GM23338 (cell line): ENCODE results near the gene RBCK1. TPM values are rescaled to one million over a fixed set of nuclear protein-coding genes. Genes with fewer than 3 reads are reported as not detected.

ENCODE experiments used
- ATAC-seq: fragments of 200-7000 bp; cut with Tn5 transposase; 3 replicates; pipeline ENCODE4 v1.9.1; 2020
- DNase-seq: peaks from one replicate; pipeline ENCODE4 v3.0.0-alpha.2; 2015; ENCODE audit warnings: low spot score
- H2AFZ ChIP-seq: fragments of 200-600 bp; sonication (generic); 2 replicates; pipeline ENCODE4 v1.8.0; 2016; ENCODE audit warnings: antibody characterized with exemption, mild to moderate bottlenecking, moderate library complexity
- H3F3A ChIP-seq: fragments of 200-600 bp; sonication (generic); replicated peaks from 2 replicates; pipeline ENCODE4 v1.8.0; 2017; ENCODE audit warnings: antibody characterized with exemption, mixed run types, low read depth
- H3K27ac ChIP-seq: fragments of 200-600 bp; sonication (generic); 2 replicates; pipeline ENCODE4 v1.6.1; 2016; ENCODE audit warnings: low read depth
- H3K27me3 ChIP-seq: fragments of 200-600 bp; sonication (generic); 2 replicates; pipeline ENCODE4 v1.8.0; 2016; ENCODE audit warnings: mild to moderate bottlenecking, mixed run types, moderate library complexity; ENCODE audit not compliant: insufficient read depth
- H3K36me3 ChIP-seq: fragments of 200-600 bp; sonication (generic); 2 replicates; pipeline ENCODE4 v1.8.0; 2016; ENCODE audit warnings: mild to moderate bottlenecking; ENCODE audit not compliant: insufficient read depth
- H3K4me1 ChIP-seq: fragments of 200-600 bp; sonication (generic); 2 replicates; pipeline ENCODE4 v1.8.0; 2016; ENCODE audit warnings: mild to moderate bottlenecking, moderate library complexity; ENCODE audit not compliant: insufficient read depth
- H3K4me2 ChIP-seq: fragments of 200-600 bp; sonication (generic); 2 replicates; pipeline ENCODE4 v1.7.1; 2017; ENCODE audit warnings: mixed run types
- H3K4me3 ChIP-seq: fragments of 200-600 bp; sonication (generic); 2 replicates; pipeline ENCODE4 v1.6.1; 2016; ENCODE audit warnings: mixed run types
- H3K79me2 ChIP-seq: fragments of 200-600 bp; sonication (generic); replicated peaks from 2 replicates; pipeline ENCODE4 v1.8.0; 2017; ENCODE audit warnings: mild to moderate bottlenecking; ENCODE audit not compliant: insufficient read depth
- H3K9me2 ChIP-seq: fragments of 200-600 bp; sonication (generic); 2 replicates; pipeline ENCODE4 v1.8.0; 2017; ENCODE audit not compliant: insufficient read depth
- H4K20me1 ChIP-seq: fragments of 200-600 bp; sonication (generic); replicated peaks from 2 replicates; pipeline ENCODE4 v1.8.0; 2017; ENCODE audit warnings: mild to moderate bottlenecking; ENCODE audit not compliant: insufficient read depth
- H3K27ac Mint-ChIP-seq: 2 replicates; pipeline ENCODE4 v1.8.0; 2020; ENCODE audit warnings: inconsistent platforms, mild to moderate bottlenecking, moderate library complexity, mixed read lengths
- H3K27me3 Mint-ChIP-seq: 3 replicates; pipeline ENCODE4 v1.8.0; 2022; ENCODE audit warnings: low read depth, mild to moderate bottlenecking, moderate library complexity, mixed read lengths, inconsistent platforms; ENCODE audit not compliant: insufficient read depth, poor library complexity
- H3K36me3 Mint-ChIP-seq: 3 replicates; pipeline ENCODE4 v1.8.0; 2021; ENCODE audit warnings: low read depth, mild to moderate bottlenecking, inconsistent platforms, moderate library complexity, mixed read lengths
- H3K4me1 Mint-ChIP-seq: 3 replicates; pipeline ENCODE4 v1.8.0; 2020; ENCODE audit warnings: mild to moderate bottlenecking, inconsistent platforms, mixed read lengths
- H3K4me3 Mint-ChIP-seq: 3 replicates; pipeline ENCODE4 v1.8.0; 2021; ENCODE audit warnings: moderate library complexity, mild to moderate bottlenecking, inconsistent platforms, mixed read lengths
- H3K9me3 Mint-ChIP-seq: 3 replicates; pipeline ENCODE4 v1.8.0; 2020; ENCODE audit warnings: moderate library complexity, mild to moderate bottlenecking, inconsistent platforms, mixed read lengths
- CREB1 ChIP-seq: fragments of 250-450 bp; sonication (Bioruptor Pico); IDR thresholded peaks from 2 replicates; pipeline ENCODE4 v1.5.0; 2020; ENCODE audit warnings: low read depth, mild to moderate bottlenecking, moderate library complexity
- CTCF ChIP-seq, 2 experiments: fragments of 200-600 bp in 1 of 2; sonication (generic) in 1 of 2; conservative IDR thresholded peaks; 2 replicates each; pipeline versions ENCODE4 v1.5.1 to v1.6.1; 2016 to 2017; ENCODE audit warnings: antibody characterized with exemption in 2 of 2, low read depth in 2 of 2, mild to moderate bottlenecking in 2 of 2, moderate library complexity in 1 of 2
- ETS1 ChIP-seq: IDR thresholded peaks from 2 replicates; pipeline ENCODE4 v1.6.1; 2016; ENCODE audit warnings: antibody characterized with exemption
- EZH2 ChIP-seq: fragments of 200-600 bp; sonication (generic); IDR thresholded peaks from one replicate; pipeline ENCODE4 v1.8.0; 2017; ENCODE audit warnings: antibody characterized with exemption, mild to moderate bottlenecking, low read depth; ENCODE audit not compliant: unreplicated experiment
- EZH2phosphoT487 ChIP-seq: fragments of 200-600 bp; sonication (generic); IDR thresholded peaks from one replicate; pipeline ENCODE4 v1.8.1; 2018; ENCODE audit warnings: antibody characterized with exemption; ENCODE audit not compliant: unreplicated experiment
- JUNB ChIP-seq: IDR thresholded peaks from one replicate; pipeline ENCODE4 v1.6.1; 2016; ENCODE audit warnings: antibody characterized with exemption; ENCODE audit not compliant: unreplicated experiment
- NANOG ChIP-seq: IDR thresholded peaks from 2 replicates; pipeline ENCODE4 v1.6.1; 2016; ENCODE audit warnings: antibody characterized with exemption, borderline replicate concordance
- POLR2AphosphoS5 ChIP-seq: IDR thresholded peaks from 2 replicates; pipeline ENCODE4 v1.6.1; 2016; ENCODE audit warnings: antibody characterized with exemption, low read depth
- REST ChIP-seq: IDR thresholded peaks from one replicate; pipeline ENCODE4 v1.6.1; 2018; ENCODE audit warnings: antibody characterized with exemption; ENCODE audit not compliant: unreplicated experiment
- STAT1 ChIP-seq: IDR thresholded peaks from one replicate; pipeline ENCODE4 v1.6.1; 2016; ENCODE audit warnings: antibody characterized with exemption; ENCODE audit not compliant: unreplicated experiment
- ZNF114 ChIP-seq: fragments of 250-450 bp; sonication (Bioruptor Pico); IDR thresholded peaks from 2 replicates; pipeline ENCODE4 v1.5.0; 2020; ENCODE audit warnings: mild to moderate bottlenecking, moderate library complexity
- ZNF331 ChIP-seq: fragments of 250-450 bp; sonication (Bioruptor Pico); IDR thresholded peaks from 2 replicates; pipeline ENCODE4 v1.5.0; 2020; ENCODE audit warnings: low read depth, mild to moderate bottlenecking, moderate library complexity
- ZNF462 ChIP-seq: fragments of 250-450 bp; sonication (Bioruptor Pico); IDR thresholded peaks from 2 replicates; pipeline ENCODE4 v1.5.0; 2020; ENCODE audit warnings: mild to moderate bottlenecking, moderate library complexity
- polyA plus RNA-seq: library from polyadenylated mRNA; unstranded; fragments of >200 nt; fragmentation: Nextera tagmentation; extraction: Ambion mirVana; gene quantifications from 2 replicates; pipeline ENCODE4 v1.2.1, GENCODE V29; 2016
- total RNA-seq: library from RNA; depleted of rRNA; stranded (reverse); fragments of >200 nt; shearing (Covaris generic); gene quantifications from 2 replicates; pipeline ENCODE4 v1.2.3, GENCODE V29; 2014

Gene RBCK1
- total and polyA plus RNA-seq, 2 experiments from 2014 or later, result 52.6 to 56.8 TPM

GRCh38 chr20:396619-397431 is 11.3 kb upstream of the RBCK1 start:
- no peak overlapping the region for H2AFZ ChIP-seq
- Mint-ChIP-seq H3K4me1 (peaks cover 16% of the 10 kb centered on the region), H3K36me3 (peaks cover 37% of the 10 kb centered on the region), H3K4me3 (no peak overlapping the region), H3K9me3 (no peaks in the 10 kb centered on the region), H3K27ac (no peak overlapping the region), H3K27me3 (peaks cover 8% of the 10 kb centered on the region)
- H4K20me1 ChIP-seq, result no peaks in the 10 kb centered on the region
- TF ChIP-seq ZNF331 (CRISPR knock-in tag) (no peak), STAT1 (no peak), POLR2AphosphoS5 (no peak), EZH2phosphoT487 (no peak), REST (no peak), CREB1 (no peak), NANOG (no peak), EZH2 (no peak), ETS1 (no peak), CTCF (conservative IDR thresholded peaks at IDR 0.05; ENCODE audit: low read depth in 2 of 2) (no peak), ZNF462 (CRISPR knock-in tag) (no peak), ZNF114 (CRISPR knock-in tag) (no peak), JUNB (no peak)
- DNase-seq, result no peak
- H3K27ac ChIP-seq, result no peak overlapping the region
- H3K36me3 ChIP-seq, result no peaks in the 10 kb centered on the region
- H3K4me3 ChIP-seq, result no peak overlapping the region
- H3K9me2 ChIP-seq, result no peaks in the 10 kb centered on the region
- ATAC-seq, result no peak
- H3K4me2 ChIP-seq, result no peak overlapping the region
- H3K27me3 ChIP-seq, result no peaks in the 10 kb centered on the region
- H3F3A ChIP-seq, result no peaks in the 10 kb centered on the region
- no peaks in the 10 kb centered on the region for H3K79me2 ChIP-seq
- peaks cover 7% of the 10 kb centered on the region for H3K4me1 ChIP-seq
